Esophagus squamous epithelium (tissue), 4 donors: Measurements from ENCODE around the gene KRI1.

Experiments used
- CTCF ChIP-seq, 6 experiments: fragments of 450-650 bp in 4 of 6; fragments of 200-600 bp in 2 of 6; sonication (generic) in 2 of 6; IDR thresholded peaks; one replicate each; pipeline ENCODE4 v1.5.1; 2016 to 2019; ENCODE audit warnings: antibody characterized with exemption in 6 of 6, mild to moderate bottlenecking in 4 of 6, moderate library complexity in 4 of 6
- POLR2A ChIP-seq, 4 donors: fragments of 450-650 bp; IDR thresholded peaks; one replicate each; pipeline ENCODE4 v1.6.1; 2017; ENCODE audit warnings: antibody characterized with exemption in 4 of 4, mild to moderate bottlenecking in 4 of 4, moderate library complexity in 3 of 4

DNA sequence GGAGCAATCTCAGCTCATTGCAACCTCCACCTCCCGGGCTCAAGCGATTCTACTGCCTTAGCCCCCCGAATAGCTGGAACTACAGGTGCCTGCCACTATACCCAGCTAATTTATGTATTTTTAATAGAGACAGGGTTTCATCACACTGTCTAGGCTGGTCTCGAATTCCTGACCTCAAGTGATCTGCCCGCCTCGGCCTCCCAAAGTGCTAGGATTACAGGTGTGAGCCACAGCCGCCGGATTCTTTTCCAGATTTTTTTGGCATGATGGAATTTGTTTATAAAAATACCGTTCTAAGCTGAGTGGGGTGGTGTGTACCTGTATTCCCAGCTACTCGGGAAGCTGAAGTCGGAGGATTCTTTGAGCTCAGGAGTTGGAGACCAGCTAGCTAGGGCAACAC, 28.1 kb downstream of the KRI1 start:
- TF ChIP-seq CTCF (IDR thresholded peaks at IDR 0.05): no peak
- TF ChIP-seq POLR2A (IDR thresholded peaks at IDR 0.05): no peak
